Amygdala (tissue), 56 donors: ENCODE measurements around the gene SPEM1.

Source experiments
- DNase-seq, 56 donors: peaks; one replicate each; lab custom pipeline; 2025; lab: John Stamatoyannopoulos, UW

Gene SPEM1

GRCh38 chr17:7416323-7416722 is 3.8 kb upstream of the SPEM1 start:
- no peak for DNase-seq

- no peak for DNase-seq
Measured at GRCh38 chr17:7417056-7417655, 3.0 kb upstream of the SPEM1 start.

GRCh38 chr17:7418472-7419152 is 1.5 kb upstream of the SPEM1 start:
- no peak for DNase-seq

GRCh38 chr17:7421186-7421585 is 1.1 kb downstream of the SPEM1 start:
- DNase-seq = no peak

- no peak for DNase-seq
Measured at GRCh38 chr17:7423679-7424078, 3.6 kb downstream of the SPEM1 start.

- DNase-seq = no peak
Measured at GRCh38 chr17:7425316-7425715, 5.2 kb downstream of the SPEM1 start, which contains the start of gene SPEM2. TSS of gene SPEM2 (plus strand) at chr17:7425616. CDS start at chr17:7425689, 73 bp downstream.

- DNase-seq = no peak
Measured at GRCh38 chr17:7425756-7426155, 5.6 kb downstream of the SPEM1 start.

- no peak for DNase-seq
Measured at GRCh38 chr17:7426203-7426863, 6.2 kb downstream of the SPEM1 start.

- DNase-seq = no peak
Measured at GRCh38 chr17:7426896-7427489, 6.9 kb downstream of the SPEM1 start.

GRCh38 chr17:7427549-7427948 is 7.4 kb downstream of the SPEM1 start:
- DNase-seq = no peak

- no peak for DNase-seq
Measured at GRCh38 chr17:7428557-7428956, 8.4 kb downstream of the SPEM1 start, which contains the start of gene SPEM3. TSS of gene SPEM3 (plus strand) at chr17:7428857. CDS start at chr17:7428903, 46 bp downstream.

GRCh38 chr17:7429722-7430121 is 9.6 kb downstream of the SPEM1 start:
- no peak for DNase-seq

- no peak for DNase-seq
Measured at GRCh38 chr17:7431231-7431630, 11.1 kb downstream of the SPEM1 start.

- DNase-seq = no peak
Measured at GRCh38 chr17:7432296-7432695, 12.2 kb downstream of the SPEM1 start.

- peak in 5 of 56 donors; percentile 12 to 35 (median 29) for DNase-seq
Measured at GRCh38 chr17:7435676-7436555, 15.8 kb downstream of the SPEM1 start.

GRCh38 chr17:7436556-7437368 is 16.6 kb downstream of the SPEM1 start:
- peak in 42 of 56 donors; percentile 18 to 84 (median 56) for DNase-seq

- DNase-seq = no peak
Measured at GRCh38 chr17:7437369-7437863, 17.3 kb downstream of the SPEM1 start.

GRCh38 chr17:7437950-7438614 is 18.0 kb downstream of the SPEM1 start:
- peak in 40 of 56 donors; percentile 16 to 72 (median 46) for DNase-seq
